Muscle of leg (tissue), 11 donors: ENCODE measurements around the gene FAM32A. TPM values are rescaled to one million over a fixed set of nuclear protein-coding genes. Genes with fewer than 3 reads are reported as not detected.

Experiments used
- DNase-seq: peaks from one replicate; pipeline ENCODE4 v3.0.0; 2013
- H3K27ac ChIP-seq: one replicate; pipeline ENCODE4 v1.5.1; 2013; ENCODE audit warnings: mild to moderate bottlenecking, low read length, control low read depth
- H3K27me3 ChIP-seq: one replicate; pipeline ENCODE4 v1.6.1; 2013; ENCODE audit warnings: low read length; ENCODE audit not compliant: control insufficient read depth, insufficient read depth
- H3K36me3 ChIP-seq: one replicate; pipeline ENCODE4 v1.6.1; 2013; ENCODE audit warnings: low read length; ENCODE audit not compliant: control insufficient read depth, insufficient read depth
- H3K4me1 ChIP-seq: one replicate; pipeline ENCODE4 v1.6.1; 2013; ENCODE audit warnings: low read length; ENCODE audit not compliant: control insufficient read depth, insufficient read depth
- H3K4me3 ChIP-seq: one replicate; pipeline ENCODE4 v1.5.1; 2013; ENCODE audit warnings: low read length, control low read depth
- H3K9me3 ChIP-seq: replicated peaks from 2 replicates; pipeline ENCODE4 v1.6.1; 2013; ENCODE audit warnings: low read depth, low read length; ENCODE audit not compliant: control insufficient read depth
- WGBS: methylation state at CpG from one replicate; pipeline ENCODE4 v1.1.5; 2013; ENCODE audit warnings: missing lambda C conversion rate; ENCODE audit not compliant: insufficient coverage; 5-methylcytosine and 5-hydroxymethylcytosine counted together
- polyA plus RNA-seq, 8 donors: library from polyadenylated mRNA; unstranded; fragments of 120-200 nt; gene quantifications; one replicate each; pipeline versions ENCODE4 v1.2.1 to v1.2.3, GENCODE V29; 2013; ENCODE audit warnings: inconsistent platforms in 1 of 8, low replicate concordance in 1 of 8; ENCODE audit not compliant: insufficient read length in 8 of 8, insufficient read depth in 1 of 8
- total RNA-seq: library from RNA; stranded (reverse); fragments of 120-200 nt; gene quantifications from one replicate; pipeline ENCODE4 v1.2.4, GENCODE V29; 2013

The FAM32A gene
- total and polyA plus RNA-seq, 9 donors, result 56.6 to 89.9 (median 72.6) TPM

DNA sequence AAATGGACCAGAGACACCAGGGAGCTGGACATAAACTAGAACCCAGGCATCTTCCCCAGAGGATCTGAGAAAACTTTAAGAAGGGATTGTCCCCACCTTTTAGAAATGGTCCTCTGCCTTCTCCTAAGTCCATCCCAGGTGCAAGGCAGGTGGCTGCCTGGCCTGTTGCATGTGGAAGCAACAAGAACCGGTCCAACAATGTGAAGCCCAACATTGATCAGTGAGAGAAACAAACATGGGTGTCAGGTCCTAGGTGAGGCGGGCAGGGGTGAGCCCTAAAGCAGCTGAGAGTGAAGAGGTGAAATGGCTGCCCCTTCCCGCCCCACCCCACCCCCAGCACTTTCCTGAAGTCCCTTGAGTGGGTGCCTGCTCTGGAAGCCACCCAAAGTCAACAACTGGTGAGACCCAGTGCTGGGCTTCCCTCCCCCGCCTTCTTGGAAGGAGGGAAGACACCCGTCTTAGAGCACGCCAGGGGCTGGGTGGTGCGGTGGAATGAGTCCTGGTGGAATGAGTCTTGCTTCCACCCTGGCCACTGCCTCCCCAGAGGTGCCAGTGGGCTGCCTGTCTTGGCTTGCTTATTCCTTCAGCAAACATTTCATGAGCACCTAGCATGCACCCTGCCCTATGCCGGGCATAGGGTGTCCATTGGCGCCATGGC is 14.2 kb downstream of the FAM32A start:
- H3K27me3 ChIP-seq, result no peaks in the 10 kb centered on the region
- no peak overlapping the region for H3K27ac ChIP-seq
- H3K4me1 ChIP-seq, result peaks cover 27% of the 10 kb centered on the region
- no peak for DNase-seq
- 90% methylated on average over 3 of the region's 9 CpGs for WGBS
- H3K4me3 ChIP-seq, result no peak overlapping the region
- no peaks in the 10 kb centered on the region for H3K9me3 ChIP-seq
- peaks cover 41% of the 10 kb centered on the region for H3K36me3 ChIP-seq

DNA sequence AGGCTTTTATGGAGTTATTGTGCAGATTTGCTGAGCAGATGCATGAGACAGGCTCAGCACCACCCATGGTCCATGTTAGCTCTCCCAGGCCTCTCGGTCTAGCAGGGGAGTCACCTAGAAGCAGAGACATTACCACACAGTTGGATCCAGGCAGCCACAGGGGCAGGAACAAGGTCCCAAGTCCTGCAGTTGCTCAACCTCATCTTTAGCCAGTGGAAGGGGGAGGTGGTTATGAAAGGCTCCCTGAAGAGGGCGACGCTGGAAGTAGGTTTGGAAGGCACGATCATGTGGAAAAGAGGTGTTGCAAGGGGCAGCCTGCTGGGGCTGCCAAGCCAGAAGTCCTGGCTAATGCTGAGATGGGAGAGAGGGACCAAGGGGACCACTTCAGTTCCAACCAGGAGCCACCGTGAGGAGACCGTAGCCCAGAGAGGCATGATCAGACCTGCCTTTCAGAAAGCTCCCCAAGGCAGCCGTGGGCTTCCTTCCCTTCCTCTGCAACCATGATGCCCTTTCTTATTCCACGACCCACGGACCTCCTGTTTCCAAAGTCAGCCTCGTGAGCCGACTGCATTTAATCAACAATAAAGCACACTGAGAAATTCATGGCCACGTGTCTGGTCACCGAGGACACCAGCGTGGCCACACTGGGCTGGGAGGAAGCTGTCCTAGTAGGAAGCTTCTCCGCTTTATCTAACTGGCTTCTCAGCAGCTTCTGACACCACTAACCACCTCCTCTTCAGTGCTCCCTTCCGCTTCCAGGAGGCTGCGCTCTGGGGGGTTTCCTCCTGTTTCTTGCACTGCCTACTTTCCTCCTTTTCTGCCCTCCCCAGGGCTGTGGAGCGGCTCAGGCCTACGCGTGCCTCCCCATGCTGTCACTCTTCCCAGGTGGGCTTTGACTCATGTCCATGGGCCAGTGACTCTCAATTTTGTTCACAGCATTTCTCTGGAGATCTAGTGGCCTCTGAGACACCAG is 15.1 kb downstream of the FAM32A start:
- Histone ChIP-seq H3K9me3 (no peaks in the 10 kb centered on the region), H3K27me3 (no peaks in the 10 kb centered on the region), H3K4me3 (no peak overlapping the region), H3K4me1 (peaks cover 31% of the 10 kb centered on the region), H3K27ac (no peak overlapping the region), H3K36me3 (peaks cover 48% of the 10 kb centered on the region)
- WGBS, result 79% methylated on average over 17 of the region's 20 CpGs
- DNase-seq, result no peak

DNA sequence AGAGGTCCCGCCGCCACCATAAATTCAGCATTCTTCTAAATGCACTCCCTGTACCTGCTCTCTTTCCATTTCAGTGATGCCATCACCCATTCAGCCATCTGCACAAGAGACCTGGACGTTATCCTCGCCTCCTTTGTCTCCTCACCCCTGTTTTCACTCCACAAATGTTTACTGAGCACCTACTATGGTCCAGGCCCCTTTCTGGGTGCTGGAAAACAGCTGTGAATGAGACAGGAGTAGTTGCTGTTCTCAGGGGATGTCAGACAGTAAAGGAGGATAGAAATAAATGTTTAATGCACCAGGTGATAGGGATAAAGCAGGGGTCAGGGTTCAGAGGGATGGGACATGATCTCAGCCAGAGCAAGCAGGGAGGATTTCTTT is 15.8 kb downstream of the FAM32A start:
- Histone ChIP-seq H3K4me3 (no peak overlapping the region), H3K27ac (no peak overlapping the region), H3K9me3 (no peaks in the 10 kb centered on the region), H3K27me3 (no peaks in the 10 kb centered on the region), H3K36me3 (peaks cover 53% of the 10 kb centered on the region), H3K4me1 (peaks cover 38% of the 10 kb centered on the region)
- no peak for DNase-seq
- 69% methylated on average over 2 of the region's 4 CpGs for WGBS

DNA sequence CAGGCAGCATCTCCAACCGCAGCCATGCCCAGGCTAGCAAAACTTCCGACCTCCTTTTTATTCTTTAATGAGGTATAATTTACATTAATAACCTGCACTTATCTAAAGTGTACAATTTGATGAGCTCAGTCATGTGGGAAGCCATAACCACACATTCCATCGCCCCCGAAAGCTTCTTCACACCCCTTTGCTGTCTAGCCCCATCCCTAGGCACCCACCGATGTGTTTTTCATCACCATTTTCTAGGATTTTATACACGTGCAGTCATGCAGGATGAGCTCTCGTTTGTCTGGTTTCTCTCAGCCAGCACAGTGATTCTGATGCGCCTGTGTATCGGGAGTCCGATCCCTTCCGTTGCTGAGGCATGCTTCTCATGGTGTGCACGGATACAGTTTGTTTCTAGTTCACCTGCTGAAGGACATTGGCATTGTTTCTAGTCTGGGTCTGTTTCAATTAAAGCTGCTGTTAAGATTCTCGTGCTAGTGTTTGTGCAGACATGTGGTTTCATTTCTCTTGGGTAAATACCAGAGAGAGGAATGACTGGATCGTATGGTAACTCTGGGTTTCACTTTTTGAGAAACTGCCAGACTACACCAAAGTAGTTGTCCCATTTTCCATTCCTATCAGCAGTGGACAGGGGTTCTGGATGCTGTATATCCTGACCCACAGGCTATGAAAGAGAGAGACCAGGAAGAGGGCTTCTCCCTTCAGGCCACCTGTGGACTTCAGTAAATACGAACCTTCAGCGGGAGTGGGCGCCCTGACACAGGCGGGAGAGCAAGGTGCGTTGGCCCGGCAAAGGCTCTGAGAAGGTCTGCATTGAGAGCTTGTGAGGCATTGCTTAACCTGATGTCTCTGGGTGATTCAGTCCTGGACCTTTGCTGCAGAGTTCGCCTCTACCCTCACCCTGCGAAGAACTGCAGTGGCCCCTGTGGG is 17.4 kb downstream of the FAM32A start:
- no peak overlapping the region for H3K4me3 ChIP-seq
- WGBS, result 89% methylated on average over 14 of the region's 22 CpGs
- DNase-seq, result no peak
- no peaks in the 10 kb centered on the region for H3K9me3 ChIP-seq
- H3K27me3 ChIP-seq, result no peaks in the 10 kb centered on the region
- H3K27ac ChIP-seq, result no peak overlapping the region
- peaks cover 63% of the 10 kb centered on the region for H3K36me3 ChIP-seq
- peaks cover 30% of the 10 kb centered on the region for H3K4me1 ChIP-seq

DNA sequence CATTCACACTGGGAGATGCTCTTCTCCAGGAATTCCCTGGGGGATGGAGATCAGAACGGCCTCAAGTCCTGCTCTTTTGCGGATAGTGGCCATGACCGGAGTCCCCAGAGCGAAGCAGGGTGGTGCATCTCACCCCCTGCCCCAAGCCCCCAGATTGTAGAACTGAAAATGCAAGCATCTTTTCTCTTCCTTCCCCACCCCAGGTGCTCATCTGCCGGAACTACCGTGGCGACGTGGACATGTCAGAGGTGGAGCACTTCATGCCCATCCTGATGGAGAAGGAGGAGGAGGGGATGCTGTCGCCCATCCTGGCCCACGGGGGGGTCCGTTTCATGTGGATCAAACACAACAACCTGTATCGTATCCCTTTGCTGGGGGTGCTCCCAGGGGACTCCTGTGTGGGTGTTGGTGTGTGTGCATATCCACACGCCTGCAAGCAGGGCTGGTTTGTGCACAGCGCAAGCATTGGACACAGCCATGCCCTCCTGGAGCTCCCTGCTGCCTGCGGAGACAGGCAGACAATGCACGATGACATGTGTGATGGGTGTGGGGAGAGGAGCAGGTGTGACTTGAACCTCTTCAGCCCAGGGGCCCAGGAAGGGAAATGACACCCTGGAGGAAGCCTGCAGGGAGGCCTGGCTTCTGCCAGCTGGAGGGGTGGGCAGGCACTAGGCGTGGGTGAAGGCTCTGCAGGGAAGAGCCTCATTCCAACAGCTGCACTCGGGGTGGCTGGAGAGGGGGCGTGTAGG is 18.2 kb downstream of the FAM32A start:
- peaks cover 72% of the 10 kb centered on the region for H3K36me3 ChIP-seq
- WGBS, result 83% methylated on average over 11 of the region's 19 CpGs

DNA sequence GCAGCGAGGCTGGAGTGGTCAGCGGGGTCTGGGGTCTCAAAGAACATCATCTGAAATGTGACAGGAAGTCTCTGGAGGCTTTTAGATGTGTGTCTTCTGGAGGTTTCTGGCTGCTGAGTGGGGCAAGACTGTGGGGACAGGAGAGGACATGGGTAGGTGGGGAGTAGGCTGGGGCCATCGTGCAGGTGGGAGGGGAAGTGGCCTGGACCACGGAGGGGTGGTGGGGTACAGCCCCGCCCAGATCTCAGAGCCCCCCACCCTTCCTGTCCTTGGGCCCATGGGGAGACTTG is 18.7 kb downstream of the FAM32A start:
- WGBS, result 100% methylated on average over 3 of the region's 5 CpGs
- H3K27ac ChIP-seq, result no peak overlapping the region
- peaks cover 77% of the 10 kb centered on the region for H3K36me3 ChIP-seq
- no peaks in the 10 kb centered on the region for H3K9me3 ChIP-seq
- H3K4me3 ChIP-seq, result no peak overlapping the region
- DNase-seq, result no peak
- H3K4me1 ChIP-seq, result peaks cover 23% of the 10 kb centered on the region
- no peaks in the 10 kb centered on the region for H3K27me3 ChIP-seq

More for the DNA sequence above, 18.2 kb downstream of the FAM32A start:
- Histone ChIP-seq H3K27ac (no peak overlapping the region), H3K4me3 (no peak overlapping the region), H3K4me1 (peaks cover 28% of the 10 kb centered on the region), H3K9me3 (no peaks in the 10 kb centered on the region), H3K27me3 (no peaks in the 10 kb centered on the region)
- no peak for DNase-seq

DNA sequence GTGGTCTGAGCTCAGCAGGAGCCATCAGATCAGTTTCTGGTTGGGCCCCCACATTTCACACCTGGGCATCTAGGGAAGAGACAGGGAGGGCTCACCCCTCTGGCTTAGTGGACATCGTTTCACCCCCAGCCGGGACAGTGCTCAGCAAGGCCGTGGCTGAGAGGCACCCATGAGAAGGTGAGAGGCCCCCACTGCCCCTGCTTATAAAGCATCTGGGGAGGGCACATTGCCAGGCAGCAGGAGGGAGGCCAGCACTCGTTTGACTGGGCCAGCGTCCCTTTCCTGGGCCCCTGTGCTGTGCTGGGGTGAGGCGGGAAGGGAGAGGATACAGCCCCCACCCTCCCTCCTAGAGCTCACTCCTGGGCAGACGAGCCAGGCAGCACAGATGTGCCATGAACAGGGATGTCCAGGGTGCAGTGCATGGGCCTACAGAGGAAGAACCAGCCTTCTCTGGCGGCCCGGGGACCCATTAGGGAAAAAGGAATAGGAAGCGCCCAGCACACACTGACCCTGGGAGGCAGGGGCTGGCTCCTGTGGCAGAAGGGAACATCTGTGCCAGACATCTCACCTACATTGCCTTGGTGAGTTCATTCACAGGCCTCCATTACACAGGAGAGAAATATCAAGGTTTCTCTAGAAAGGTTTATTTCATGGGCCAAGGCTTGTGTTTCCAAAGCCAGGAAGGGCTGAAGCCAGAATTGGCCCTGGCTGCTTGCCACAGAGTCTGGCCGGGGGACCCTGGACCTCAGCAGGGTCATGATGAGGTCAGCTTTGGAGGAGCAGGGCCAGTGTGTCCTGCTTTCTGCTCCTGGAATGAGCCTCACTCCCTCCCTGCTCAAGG is 20.2 kb downstream of the FAM32A start:
- Histone ChIP-seq H3K27ac (no peak overlapping the region), H3K36me3 (peaks cover 86% of the 10 kb centered on the region), H3K4me3 (no peak overlapping the region), H3K27me3 (no peaks in the 10 kb centered on the region), H3K9me3 (no peaks in the 10 kb centered on the region), H3K4me1 (peaks cover 14% of the 10 kb centered on the region)
- peak; percentile 48 for DNase-seq
- 43% methylated on average over 7 of the region's 11 CpGs for WGBS

DNA sequence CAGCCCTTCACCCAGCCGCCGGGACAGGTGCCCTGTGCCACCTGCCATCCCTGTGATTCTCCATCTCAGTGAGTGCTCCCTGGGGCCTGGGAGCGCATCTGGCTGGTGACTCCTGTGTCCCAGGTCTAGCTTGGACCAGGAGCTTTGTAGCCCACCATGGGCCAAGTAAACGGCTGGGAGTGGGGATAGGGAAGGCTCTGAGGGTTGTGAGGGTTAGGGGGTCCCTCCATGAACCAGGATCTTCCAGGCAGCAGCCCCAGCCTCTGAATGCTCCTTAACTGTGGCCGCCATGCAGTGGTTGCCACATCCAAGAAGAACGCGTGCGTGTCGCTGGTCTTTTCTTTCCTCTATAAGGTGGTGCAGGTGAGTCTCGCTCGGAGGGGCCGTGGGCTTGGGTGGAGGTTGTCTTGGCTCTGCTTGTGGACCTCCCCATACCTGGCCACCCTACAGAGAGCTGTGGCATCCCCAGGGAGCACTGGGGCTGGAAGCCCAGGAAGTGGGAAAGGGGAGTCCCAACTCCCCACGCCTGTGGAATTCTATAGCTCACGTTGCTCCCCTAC is 20.9 kb downstream of the FAM32A start:
- H3K27ac ChIP-seq, result no peak overlapping the region
- WGBS, result 62% methylated on average over 7 of the region's 14 CpGs
- DNase-seq, result no peak
- H3K4me1 ChIP-seq, result peaks cover 14% of the 10 kb centered on the region
- no peaks in the 10 kb centered on the region for H3K9me3 ChIP-seq
- H3K27me3 ChIP-seq, result no peaks in the 10 kb centered on the region
- no peak overlapping the region for H3K4me3 ChIP-seq
- H3K36me3 ChIP-seq, result peaks cover 82% of the 10 kb centered on the region

DNA sequence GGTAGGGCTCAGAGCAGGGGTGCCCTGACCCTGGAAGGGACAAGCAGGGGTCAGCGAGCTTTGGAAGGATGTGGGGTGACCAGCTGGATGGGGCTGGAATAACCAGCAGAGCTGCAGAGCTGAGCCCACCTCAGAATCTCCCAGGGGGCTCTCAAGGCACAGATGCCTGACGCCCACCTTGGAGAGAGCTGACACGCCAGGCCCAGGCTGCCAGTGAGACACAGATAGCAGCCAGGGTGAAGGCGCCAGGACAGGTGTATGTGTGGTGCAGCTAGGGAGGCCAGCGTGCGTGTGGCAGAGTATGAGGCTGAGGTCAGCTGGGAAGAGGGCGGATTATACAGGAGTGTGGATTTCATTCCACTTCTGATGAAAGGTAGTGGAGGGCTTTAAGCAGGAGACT is 21.4 kb downstream of the FAM32A start:
- H3K27me3 ChIP-seq, result no peaks in the 10 kb centered on the region
- 89% methylated on average over 6 of the region's 7 CpGs for WGBS
- H3K4me3 ChIP-seq, result no peak overlapping the region
- peaks cover 14% of the 10 kb centered on the region for H3K4me1 ChIP-seq
- H3K27ac ChIP-seq, result no peak overlapping the region
- no peak for DNase-seq
- no peaks in the 10 kb centered on the region for H3K9me3 ChIP-seq
- H3K36me3 ChIP-seq, result peaks cover 82% of the 10 kb centered on the region
